K562 (cell line): ENCODE measurements around the gene ZNF689. TPM values are rescaled to one million over a fixed set of nuclear protein-coding genes. Genes with fewer than 3 reads are reported as not detected.
A peak's percentile ranks its signal among the peaks of the same experiment; 100 is the strongest.

Experiments used
- HDAC1 ChIP-seq, 2 experiments: fragments of 450-650 bp; IDR thresholded peaks; 2 replicates each; pipeline ENCODE4 v1.6.1; 2016 to 2017; ENCODE audit warnings: inconsistent platforms in 1 of 2, mild to moderate bottlenecking in 1 of 2, moderate library complexity in 1 of 2
- KAT8 ChIP-seq: fragments of 450-650 bp; IDR thresholded peaks from 2 replicates; pipeline ENCODE4 v1.6.1; 2016; ENCODE audit warnings: low read depth, mild to moderate bottlenecking
- MGA ChIP-seq: fragments of 450-650 bp; IDR thresholded peaks from 2 replicates; pipeline ENCODE4 v1.6.1; 2016; ENCODE audit warnings: mild to moderate bottlenecking, moderate library complexity
- polyA plus RNA-seq, 8 experiments: library from polyadenylated mRNA; depleted of rRNA in 4 of 8; stranded (reverse) in 5 of 8; unstranded in 3 of 8; fragments of >200 nt; fragmentation: Nextera tagmentation in 2 of 8; fragmentation: Illumina TruSeq in 1 of 8; extraction: Ambion mirVana in 2 of 8; extraction: Trizol in 1 of 8; gene quantifications; 2 replicates each; pipeline versions ENCODE4 v1.2.1 to v1.2.3, GENCODE V29; 2011 to 2014; ENCODE audit warnings: inconsistent platforms in 1 of 8, missing spikeins in 1 of 8
- total RNA-seq, 7 experiments: library from RNA; depleted of rRNA in 6 of 7; stranded (reverse); fragments of >200 nt in 6 of 7; fragmentation: Illumina TruSeq in 2 of 7; extraction: Trizol in 2 of 7; gene quantifications; 2 replicates each; pipeline versions ENCODE4 v1.2.1 to v1.2.3, GENCODE V29; 2011 to 2021; ENCODE audit warnings: low replicate concordance in 1 of 7
- TF ChIP-seq, protein P1 (sequence below), 2 experiments: fragments of 450-650 bp in 1 of 2; sonication (generic) in 1 of 2; formaldehyde crosslinking in 1 of 2; IDR thresholded peaks; 2 replicates each; pipeline versions ENCODE4 v1.7.1 to v1.9.0; 2016 to 2022; ENCODE audit warnings: inconsistent platforms in 1 of 2, mild to moderate bottlenecking in 1 of 2, missing genetic modification reagents in 1 of 2

The ZNF689 gene
- total and polyA plus RNA-seq, 9 of the 15 experiments (the other 6 are each of a cell fraction or from before 2014, with no cell fraction given) = 5.4 to 15.4 (median 10.8) TPM

DNA sequence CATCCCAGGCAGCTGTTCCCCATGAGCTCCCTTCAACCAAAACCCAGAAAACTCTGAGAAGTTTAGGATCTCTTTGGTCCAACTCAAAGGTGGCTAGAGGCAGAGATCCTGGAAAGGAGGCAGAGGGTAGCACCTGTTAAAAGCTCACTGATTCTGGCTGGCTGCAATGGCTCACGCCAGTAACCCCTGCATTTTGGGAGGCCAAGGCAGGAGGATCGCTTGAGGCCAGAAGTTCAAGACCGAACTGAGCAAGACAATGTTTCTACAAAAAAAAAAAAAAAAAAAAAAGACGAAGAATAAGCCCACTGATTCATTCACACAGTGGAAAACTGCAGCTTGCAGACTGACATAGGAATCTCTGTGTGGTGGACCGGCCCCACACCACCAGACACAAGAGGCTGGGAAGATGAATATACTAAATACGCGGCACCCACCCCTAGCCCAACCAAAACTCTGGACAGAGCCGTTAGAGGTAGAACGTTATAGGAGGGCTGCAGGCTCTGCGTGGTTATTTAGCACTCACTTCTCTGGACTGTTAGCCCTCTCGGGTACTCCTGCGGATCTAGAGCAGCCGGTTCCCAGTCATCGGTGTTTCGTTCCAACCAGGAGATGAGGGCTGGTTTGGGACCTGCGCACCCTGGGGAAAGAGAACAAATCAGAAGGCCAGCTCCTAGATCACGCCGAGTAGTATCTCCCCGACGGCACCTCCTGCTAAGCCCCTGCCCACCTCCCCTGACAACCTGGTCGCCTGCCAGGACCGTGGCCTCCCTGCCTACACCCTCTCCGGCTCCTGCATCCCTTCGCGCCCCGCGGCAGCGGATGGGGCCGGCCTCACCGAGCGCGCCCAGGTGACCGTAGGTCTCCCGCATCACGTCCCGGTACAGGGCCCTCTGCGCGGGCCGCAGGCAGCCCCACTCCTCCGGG, 925 bp downstream of the ZNF689 start (continued):
- TF ChIP-seq, protein P1, sequence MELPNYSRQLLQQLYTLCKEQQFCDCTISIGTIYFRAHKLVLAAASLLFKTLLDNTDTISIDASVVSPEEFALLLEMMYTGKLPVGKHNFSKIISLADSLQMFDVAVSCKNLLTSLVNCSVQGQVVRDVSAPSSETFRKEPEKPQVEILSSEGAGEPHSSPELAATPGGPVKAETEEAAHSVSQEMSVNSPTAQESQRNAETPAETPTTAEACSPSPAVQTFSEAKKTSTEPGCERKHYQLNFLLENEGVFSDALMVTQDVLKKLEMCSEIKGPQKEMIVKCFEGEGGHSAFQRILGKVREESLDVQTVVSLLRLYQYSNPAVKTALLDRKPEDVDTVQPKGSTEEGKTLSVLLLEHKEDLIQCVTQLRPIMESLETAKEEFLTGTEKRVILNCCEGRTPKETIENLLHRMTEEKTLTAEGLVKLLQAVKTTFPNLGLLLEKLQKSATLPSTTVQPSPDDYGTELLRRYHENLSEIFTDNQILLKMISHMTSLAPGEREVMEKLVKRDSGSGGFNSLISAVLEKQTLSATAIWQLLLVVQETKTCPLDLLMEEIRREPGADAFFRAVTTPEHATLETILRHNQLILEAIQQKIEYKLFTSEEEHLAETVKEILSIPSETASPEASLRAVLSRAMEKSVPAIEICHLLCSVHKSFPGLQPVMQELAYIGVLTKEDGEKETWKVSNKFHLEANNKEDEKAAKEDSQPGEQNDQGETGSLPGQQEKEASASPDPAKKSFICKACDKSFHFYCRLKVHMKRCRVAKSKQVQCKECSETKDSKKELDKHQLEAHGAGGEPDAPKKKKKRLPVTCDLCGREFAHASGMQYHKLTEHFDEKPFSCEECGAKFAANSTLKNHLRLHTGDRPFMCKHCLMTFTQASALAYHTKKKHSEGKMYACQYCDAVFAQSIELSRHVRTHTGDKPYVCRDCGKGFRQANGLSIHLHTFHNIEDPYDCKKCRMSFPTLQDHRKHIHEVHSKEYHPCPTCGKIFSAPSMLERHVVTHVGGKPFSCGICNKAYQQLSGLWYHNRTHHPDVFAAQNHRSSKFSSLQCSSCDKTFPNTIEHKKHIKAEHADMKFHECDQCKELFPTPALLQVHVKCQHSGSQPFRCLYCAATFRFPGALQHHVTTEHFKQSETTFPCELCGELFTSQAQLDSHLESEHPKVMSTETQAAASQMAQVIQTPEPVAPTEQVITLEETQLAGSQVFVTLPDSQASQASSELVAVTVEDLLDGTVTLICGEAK (IDR thresholded peaks at IDR 0.05) = no peak
- TF ChIP-seq, protein P1 (CRISPR knock-in tag; IDR thresholded peaks at IDR 0.05) = no peak
- TF ChIP-seq KAT8 = no peak
- TF ChIP-seq HDAC1 (IDR thresholded peaks at IDR 0.05) = peak in 1 of 2 experiments; percentile 33; a peak in 1 of 4 replicates
- peak; percentile 33; the same call in 1 of the 2 replicates for TF ChIP-seq MGA
